ENCODE results near the gene TTYH3.

- TF ChIP-seq, protein P1, sequence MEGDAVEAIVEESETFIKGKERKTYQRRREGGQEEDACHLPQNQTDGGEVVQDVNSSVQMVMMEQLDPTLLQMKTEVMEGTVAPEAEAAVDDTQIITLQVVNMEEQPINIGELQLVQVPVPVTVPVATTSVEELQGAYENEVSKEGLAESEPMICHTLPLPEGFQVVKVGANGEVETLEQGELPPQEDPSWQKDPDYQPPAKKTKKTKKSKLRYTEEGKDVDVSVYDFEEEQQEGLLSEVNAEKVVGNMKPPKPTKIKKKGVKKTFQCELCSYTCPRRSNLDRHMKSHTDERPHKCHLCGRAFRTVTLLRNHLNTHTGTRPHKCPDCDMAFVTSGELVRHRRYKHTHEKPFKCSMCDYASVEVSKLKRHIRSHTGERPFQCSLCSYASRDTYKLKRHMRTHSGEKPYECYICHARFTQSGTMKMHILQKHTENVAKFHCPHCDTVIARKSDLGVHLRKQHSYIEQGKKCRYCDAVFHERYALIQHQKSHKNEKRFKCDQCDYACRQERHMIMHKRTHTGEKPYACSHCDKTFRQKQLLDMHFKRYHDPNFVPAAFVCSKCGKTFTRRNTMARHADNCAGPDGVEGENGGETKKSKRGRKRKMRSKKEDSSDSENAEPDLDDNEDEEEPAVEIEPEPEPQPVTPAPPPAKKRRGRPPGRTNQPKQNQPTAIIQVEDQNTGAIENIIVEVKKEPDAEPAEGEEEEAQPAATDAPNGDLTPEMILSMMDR (conservative IDR thresholded peaks at IDR 0.05 in 1 of 2, IDR thresholded peaks at IDR 0.05 in 1 of 2; ENCODE audit: extremely low read depth in 1 of 2, insufficient read depth in 1 of 2, low read depth in 1 of 2, low read length in 2 of 2) = no peak
- TF ChIP-seq EZH2 (IDR thresholded peaks at IDR 0.05; ENCODE audit: borderline replicate concordance, low read length) = no peak
Measured at GRCh38 chr7:2595258-2595860, 36.4 kb upstream of the TTYH3 start.

All from mammary epithelial cell (primary cell).